Activated T-helper 9 cell treated with anti-CD3 and anti-CD28 coated beads, Interleukin-2, amount 50 U/mL, for 16 hours (primary cell): Measurements from ENCODE around the gene KIF16B.

Experiments used
- DNase-seq: peaks from one replicate; pipeline ENCODE4 v3.0.0-alpha.2; 2020; ENCODE audit warnings: low read depth

KIF16B gene

GRCh38 chr20:16554766-16555543 lies 18.3 kb downstream of the KIF16B start:
- no peak for DNase-seq

DNA sequence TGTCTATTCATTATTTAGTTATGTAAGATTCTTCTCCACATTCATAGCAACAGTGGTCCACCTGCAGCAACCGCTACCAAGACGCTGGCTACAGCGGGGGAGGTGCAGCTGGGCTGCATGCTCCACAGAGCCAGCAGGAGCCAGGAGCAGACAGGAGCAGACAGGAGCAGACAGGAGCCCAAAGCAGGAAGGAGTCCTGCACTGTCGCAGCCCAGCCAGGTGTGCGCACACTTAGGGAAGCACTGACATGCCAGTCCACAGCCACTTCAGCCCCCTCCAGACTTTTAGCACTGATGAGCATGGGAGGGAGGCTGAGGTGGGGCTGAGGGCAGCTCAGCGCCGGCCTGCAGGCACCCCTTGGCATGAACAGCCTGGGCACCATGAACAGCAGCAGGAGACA lies 19.6 kb downstream of the KIF16B start:
- no peak for DNase-seq

GRCh38 chr20:16553101-16553500 lies 20.1 kb downstream of the KIF16B start:
- no peak for DNase-seq

DNA sequence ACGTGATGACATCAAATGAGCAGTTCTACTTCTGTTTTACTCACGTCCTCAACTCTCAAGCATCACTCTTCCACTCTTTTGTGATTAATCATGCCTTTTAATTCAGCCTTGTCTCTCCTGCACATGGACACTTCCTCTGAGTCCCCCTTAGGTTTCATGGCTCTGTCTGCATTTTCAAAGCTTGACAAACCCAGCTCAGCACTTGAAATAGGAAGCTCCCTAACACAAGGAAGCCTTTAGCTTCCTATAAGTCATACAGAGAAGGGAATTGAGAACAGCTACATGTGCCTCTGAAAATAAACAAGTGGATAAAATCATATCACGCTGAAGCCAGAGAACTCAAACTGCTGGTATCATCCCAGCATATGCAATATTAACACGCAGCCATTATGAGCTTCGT lies 21.2 kb downstream of the KIF16B start:
- DNase-seq: no peak

DNA sequence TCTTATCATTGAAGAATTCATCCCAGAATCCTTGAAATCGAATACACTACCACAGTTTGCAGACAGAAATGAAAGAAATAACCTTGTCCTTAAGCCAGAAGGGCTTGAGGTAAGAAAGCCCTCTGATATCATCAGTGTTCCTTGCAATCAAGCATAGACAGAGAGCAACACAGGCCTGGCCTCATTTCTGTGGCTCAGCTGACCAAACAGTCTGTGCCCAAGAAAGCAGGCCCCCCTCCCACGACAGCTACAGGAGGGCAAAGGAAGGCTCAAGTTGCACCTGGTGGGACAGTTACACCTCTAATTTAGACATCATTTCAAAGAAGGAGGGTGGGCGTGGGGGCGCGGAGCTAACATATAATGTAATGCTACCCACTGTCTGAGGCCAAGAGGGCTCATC lies 21.6 kb downstream of the KIF16B start:
- no peak for DNase-seq

- no peak for DNase-seq
Measured at GRCh38 chr20:16548068-16548672, 25.1 kb downstream of the KIF16B start.

GRCh38 chr20:16544949-16545348 lies 28.3 kb downstream of the KIF16B start:
- no peak for DNase-seq

DNA sequence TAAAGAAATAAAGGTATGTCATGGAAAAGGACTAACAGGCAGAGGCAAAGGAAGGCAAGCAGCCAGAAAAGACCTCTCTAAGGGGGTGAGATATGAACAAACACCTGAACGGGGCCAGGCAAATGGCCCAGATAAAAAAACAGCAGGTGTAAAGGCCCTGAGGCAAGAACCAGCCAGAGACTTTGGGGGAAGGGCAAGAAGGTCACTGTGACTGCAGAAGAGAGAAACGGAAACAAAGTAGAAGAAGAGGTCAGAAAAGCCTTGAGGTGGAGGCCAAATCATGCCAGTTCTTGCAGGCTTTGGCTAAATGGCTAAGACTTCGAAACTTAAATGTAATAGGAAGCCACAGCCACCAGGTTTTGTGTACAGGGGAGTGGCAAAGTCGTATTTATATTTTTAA lies 30.8 kb downstream of the KIF16B start:
- DNase-seq: no peak

DNA sequence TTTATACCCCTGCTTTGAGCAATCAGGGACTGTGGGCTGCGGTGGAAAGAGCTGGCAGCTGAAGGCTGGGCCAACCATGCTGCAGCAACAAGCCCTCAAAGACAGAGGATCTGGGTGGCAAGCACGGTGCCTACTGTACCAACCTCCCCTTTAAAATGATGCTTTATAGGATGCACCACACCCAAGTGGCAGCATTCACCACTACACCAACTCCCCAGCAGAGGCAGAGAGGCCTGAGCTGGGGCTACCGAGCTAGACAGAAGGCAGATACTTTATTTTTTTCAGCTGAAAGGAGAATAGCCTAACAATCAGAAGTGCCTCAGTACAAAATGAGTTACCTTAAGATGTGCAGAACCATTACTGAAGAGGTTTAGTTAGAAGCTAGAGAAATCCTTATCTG lies 31.4 kb downstream of the KIF16B start:
- no peak for DNase-seq

DNA sequence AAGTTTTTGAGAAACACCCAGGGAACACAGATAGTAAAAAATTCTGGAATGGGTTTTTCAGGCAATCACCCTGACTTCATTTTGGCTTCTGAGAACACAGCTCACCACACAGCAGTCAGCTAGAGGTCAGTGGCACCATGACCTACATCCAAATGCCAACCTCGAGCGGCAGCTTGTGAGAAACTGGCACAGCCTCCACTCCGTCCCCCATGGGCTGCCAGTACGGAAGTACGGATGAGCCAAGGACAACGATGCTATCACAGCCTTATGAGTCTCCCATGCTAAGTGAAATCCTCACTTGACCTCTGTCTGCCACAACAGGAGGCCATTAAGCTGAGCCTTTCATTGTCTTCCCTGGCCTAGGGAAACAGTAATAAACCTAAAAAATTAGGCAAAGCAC lies 32.0 kb downstream of the KIF16B start:
- no peak for DNase-seq

- DNase-seq: no peak
Measured at GRCh38 chr20:16539280-16540021, 33.8 kb downstream of the KIF16B start.

DNA sequence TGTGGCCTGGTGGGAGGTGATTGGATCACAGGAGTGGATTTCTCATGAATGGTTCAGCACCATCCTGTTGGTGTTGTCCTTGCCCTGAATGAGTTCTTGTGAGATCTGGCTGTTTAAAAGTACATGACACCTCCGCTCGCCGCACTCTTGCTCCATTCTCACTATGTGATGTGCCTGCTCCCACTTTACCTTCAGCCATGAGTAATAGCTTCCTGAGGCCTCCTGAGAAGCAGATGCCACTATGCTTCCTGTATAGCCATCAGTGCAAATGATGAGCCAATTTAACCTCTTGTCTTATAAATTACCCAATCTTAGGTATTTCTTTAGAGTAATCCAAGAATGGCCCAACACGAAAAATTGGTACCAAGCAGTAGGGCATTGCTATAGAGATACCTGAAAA lies 34.5 kb downstream of the KIF16B start:
- no peak for DNase-seq

- no peak for DNase-seq
Measured at GRCh38 chr20:16537918-16538317, 35.3 kb downstream of the KIF16B start.

DNA sequence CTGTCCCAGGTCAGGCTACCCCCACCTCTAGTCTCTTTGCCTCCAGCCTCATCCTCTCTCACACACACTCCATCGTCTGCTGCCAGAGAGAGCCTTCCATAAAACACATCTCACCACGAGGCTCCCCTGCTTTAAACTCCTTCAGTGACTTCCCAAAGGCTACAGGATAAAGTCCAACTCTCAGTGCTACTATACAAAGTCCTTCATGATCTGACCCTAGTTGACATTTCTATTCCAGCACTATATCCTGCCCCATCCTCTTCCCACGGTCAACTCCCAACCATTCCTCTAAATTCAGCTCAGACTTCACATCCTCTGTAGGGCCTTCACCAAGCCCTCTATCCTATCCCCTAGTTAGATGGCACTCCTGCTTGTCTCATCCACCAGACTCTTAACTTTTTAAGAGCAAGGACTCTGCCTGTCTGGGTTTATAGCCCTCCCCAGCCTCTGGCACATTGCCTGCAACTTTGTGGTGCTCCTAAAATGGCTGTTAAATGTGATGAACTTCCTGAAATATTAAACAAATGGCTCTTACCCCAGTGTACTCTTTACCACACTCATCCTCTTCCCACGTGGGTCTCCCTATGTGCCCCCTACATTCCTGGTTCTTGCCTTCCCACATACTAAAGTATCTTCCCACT lies 36.1 kb downstream of the KIF16B start:
- DNase-seq: no peak

- DNase-seq: no peak
Measured at GRCh38 chr20:16535277-16535676, 38.0 kb downstream of the KIF16B start.

DNA sequence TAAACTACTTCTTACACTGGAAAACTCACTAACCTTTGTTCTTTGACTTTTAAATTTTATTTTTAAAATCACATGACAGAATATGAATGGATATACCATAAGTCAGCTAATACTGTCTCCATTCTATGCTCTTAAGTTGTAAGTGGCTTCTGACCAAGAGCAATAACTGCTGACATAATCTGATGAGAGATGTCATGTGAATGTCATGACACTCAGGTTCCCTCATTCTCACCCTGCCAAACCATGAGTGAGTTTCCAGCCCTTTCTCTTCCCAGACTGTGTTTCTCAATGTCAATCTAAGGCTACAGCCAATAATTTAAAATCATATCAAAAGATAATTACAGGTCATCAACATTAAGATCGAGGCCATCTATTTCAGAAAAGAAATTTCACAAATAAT lies 39.7 kb downstream of the KIF16B start:
- no peak for DNase-seq

- DNase-seq: no peak
Measured at GRCh38 chr20:16531485-16531884, 41.8 kb downstream of the KIF16B start.

DNA sequence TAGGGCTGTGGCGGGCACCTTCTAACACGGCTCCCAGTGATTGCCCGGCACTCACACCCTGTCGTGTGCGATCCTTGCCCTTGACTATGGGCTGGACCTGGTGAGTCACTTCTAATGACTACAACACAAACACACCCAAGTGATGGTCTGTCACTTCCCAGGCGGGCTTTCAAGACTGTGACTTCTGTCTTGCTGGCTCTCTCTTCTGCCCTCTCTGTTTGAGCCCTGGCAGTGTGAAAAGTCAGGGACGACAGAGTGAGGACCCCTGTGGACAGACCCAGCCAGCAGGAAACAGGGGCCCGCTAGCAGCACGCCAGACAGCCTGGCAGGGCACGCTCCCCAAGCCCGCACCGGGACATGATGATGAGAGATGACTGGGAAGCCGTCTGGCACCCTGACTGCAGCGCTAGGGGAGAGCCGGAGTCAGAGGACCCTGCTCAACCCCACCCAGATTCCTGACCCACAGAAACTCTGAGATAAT lies 43.0 kb downstream of the KIF16B start:
- DNase-seq: no peak

DNA sequence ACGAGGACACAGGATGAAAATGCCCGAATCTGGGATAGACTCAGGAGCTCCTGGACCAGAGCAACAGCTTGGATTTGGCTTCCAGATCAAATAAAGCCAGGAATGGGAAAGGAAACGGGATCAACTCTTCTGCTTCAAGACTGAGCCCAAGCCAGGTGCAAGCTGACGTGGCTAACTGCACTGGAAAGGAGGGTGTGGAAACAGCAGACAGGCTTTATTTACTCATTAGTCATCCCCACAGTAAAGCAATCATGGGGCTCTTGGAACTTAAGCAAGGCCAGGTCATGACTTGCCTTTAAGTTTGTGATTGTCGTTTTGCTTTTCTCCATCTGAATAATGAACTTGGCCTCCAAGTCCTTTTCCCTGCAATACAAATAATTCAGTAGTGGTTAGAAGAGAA lies 45.2 kb downstream of the KIF16B start:
- DNase-seq: no peak

GRCh38 chr20:16527438-16527837 lies 45.8 kb downstream of the KIF16B start:
- no peak for DNase-seq

- no peak for DNase-seq
Measured at GRCh38 chr20:16526433-16527380, 46.5 kb downstream of the KIF16B start.
